ENCODE measurements around the gene NEK3.
"Not testable (repeated sequence)": the region's sequence is repeated elsewhere in the genome, so short reads cannot be mapped to it uniquely, and the experiment has no call there.

NEK3 gene

GRCh38 chr13:52118095-52118494, 41.3 kb downstream of the NEK3 start:
- no peak for DNase-seq (ENCODE audit: low read depth)

DNA sequence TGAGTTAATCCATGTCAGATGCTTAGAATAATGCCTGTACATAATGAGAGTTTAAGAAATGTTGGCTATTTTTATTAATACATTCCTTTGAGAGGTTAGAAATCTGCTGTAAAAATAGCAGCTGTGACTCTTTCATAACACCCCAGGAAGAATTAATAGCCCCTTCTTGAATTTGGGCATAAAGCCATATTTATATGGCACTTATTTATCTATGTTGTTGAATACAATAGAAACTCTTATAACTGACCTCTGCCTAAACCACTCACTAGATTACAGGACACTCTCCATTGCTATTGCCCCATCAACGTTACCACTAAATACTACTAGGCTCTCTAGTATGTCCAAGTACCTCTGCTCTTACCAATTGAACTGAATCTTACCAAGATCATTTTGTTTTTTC, 46.8 kb downstream of the NEK3 start:
- no peak for DNase-seq (ENCODE audit: low read depth)

GRCh38 chr13:52109116-52109670, 50.2 kb downstream of the NEK3 start:
- no peak for DNase-seq (ENCODE audit: low read depth)

GRCh38 chr13:52105841-52106240, 53.6 kb downstream of the NEK3 start:
- DNase-seq (ENCODE audit: low read depth) = no peak

DNA sequence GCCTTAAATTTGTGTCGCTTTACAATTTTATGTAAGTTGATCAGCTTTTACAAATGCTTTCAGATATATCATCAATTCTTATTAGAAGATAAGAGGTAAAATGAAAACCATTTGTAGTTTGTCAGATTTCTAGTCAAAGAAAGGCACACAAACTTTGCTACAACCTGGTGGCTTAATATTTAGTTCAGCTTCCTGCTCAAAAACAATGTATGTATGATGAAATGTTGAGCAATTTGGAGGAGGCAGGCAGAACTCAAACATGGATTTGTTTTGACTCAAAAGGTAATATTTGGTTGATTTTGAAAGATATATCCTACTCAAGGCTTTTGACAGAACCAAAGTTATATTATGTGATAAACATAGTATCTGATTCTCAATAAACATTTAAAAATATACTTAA, 54.8 kb downstream of the NEK3 start:
- DNase-seq (ENCODE audit: low read depth) = no peak

DNA sequence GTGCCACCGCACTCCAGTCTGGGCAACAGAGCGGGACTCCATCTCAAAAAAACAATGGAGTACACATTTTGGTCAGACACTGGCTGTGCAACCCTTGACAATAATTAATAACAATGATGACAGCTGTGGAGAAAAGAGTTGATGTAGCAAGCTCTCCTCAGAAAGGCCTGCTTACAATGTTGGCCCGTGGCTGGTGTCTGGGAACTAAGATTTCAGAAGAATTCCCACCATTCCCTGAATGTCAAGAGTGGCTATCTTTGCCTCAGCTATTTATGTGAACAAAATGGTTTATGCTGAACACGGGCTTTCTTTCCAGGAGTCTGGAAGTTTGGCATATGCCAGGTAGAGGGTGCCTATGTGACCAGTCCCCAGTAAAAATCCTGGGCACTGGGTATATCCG, 56.0 kb downstream of the NEK3 start:
- no peak for DNase-seq (ENCODE audit: low read depth)

- DNase-seq (ENCODE audit: low read depth) = not testable (repeated sequence)
These were observed 57.0 kb downstream of the NEK3 start for GRCh38 chr13:52102423-52102822.

DNA sequence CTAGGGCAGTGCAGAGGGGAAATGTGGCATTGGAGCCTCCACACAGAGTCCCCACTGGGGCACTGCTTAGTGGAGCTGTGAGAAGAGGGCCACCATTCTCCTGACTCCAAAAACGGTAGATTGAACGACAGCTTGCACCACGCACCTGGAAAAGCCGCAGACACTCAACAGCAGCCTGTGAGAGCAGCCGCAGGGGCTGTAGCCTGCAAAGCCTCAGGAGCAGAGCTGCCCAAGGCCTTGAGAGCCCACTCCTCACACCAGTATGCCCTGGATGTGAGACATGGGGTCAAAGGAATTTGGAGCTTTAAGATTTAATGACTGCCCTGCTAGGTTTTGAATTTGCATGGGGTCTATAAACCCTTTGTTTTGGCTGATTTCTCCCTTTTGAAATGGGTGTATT, 62.2 kb downstream of the NEK3 start:
- no peak for DNase-seq (ENCODE audit: low read depth)

GRCh38 chr13:52096748-52097147, 62.6 kb downstream of the NEK3 start:
- no peak for DNase-seq (ENCODE audit: low read depth)

GRCh38 chr13:52096062-52096461, 63.3 kb downstream of the NEK3 start:
- no peak for DNase-seq (ENCODE audit: low read depth)

DNA sequence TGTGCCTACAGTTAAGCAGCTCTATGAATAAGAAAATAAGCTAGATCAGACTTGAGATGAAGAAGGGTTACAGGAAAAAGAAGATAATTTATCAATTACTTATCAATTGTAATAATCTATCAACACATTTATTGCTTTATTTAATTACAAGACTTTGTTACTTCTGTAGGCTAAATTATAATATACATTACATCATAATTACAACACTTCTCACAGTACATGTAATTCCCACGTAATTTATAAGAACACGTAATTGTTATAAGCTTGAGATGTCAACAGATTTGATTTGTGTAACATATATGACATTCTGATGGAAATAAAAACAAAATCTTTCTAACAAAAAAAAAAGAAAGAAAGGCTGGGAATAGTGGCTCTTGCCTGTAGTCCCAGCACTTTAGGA, 67.3 kb downstream of the NEK3 start:
- no peak for DNase-seq (ENCODE audit: low read depth)

DNA sequence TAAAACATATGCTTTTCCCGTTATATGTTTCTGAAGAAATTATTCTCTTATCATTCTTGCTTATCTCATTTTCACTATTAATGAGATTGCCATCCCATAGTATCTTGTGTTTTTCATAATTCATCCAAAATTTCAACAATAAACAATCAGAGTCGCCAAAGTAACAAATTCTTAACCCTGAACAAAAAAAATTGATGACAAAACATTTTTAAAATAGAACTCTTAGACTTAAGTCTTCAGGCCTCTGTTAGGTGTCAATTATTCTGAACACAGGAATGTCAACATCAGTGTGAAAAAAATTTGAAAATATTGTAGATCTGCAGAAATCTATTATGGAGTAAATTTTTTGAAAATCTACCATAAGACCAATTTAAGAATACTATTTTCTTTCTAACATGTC, 67.9 kb downstream of the NEK3 start:
- no peak for DNase-seq (ENCODE audit: low read depth)

GRCh38 chr13:52085421-52085820, 74.0 kb downstream of the NEK3 start:
- no peak for DNase-seq (ENCODE audit: low read depth)

- DNase-seq (ENCODE audit: low read depth) = not testable (repeated sequence)
These were observed 74.4 kb downstream of the NEK3 start for GRCh38 chr13:52084981-52085380.
